AG04449 (cell line): ENCODE data around the gene EMP1.

Experiments
- CTCF ChIA-PET: fragments of 350-600 bp; formaldehyde crosslinking; extraction: SDS; loops from one replicate; lab custom pipeline; 2021; ENCODE audit warnings: antibody characterized with exemption; lab: Yijun Ruan, JAX
- POLR2A ChIA-PET: fragments of 400-600, 350-600 bp; formaldehyde crosslinking; extraction: SDS; loops from one replicate; lab custom pipeline; 2020; ENCODE audit warnings: antibody characterized with exemption, inconsistent platforms; lab: Yijun Ruan, JAX
- DNase-seq: peaks from one replicate; pipeline ENCODE4 v3.0.0-alpha.2; 2010; ENCODE audit warnings: low read depth, low spot score
- H3K4me3 ChIP-seq: 2 replicates; pipeline ENCODE4 v1.5.1; 2011; ENCODE audit warnings: low read depth, mild to moderate bottlenecking, control low read depth, low read length
- CTCF ChIP-seq: IDR thresholded peaks from one replicate; pipeline ENCODE4 v1.5.1; 2011; ENCODE audit warnings: mild to moderate bottlenecking, moderate library complexity, low read length, control low read depth, inconsistent platforms; ENCODE audit not compliant: insufficient read depth; ENCODE audit errors: missing control alignments

The EMP1 gene

GRCh38 chr12:13268581-13268980 is 72.1 kb downstream of the EMP1 start:
- CTCF ChIA-PET: interaction anchor here (0.8 to 5.5 kb wide), 4 partner anchors 11 to 56 kb away, joined by 3 to 40 read pairs (median 21); no protein-coding TSS in a partner anchor
- no peak for TF ChIP-seq CTCF
- no peak for DNase-seq
- POLR2A ChIA-PET: no interaction called here
- H3K4me3 ChIP-seq: no peak overlapping the region
